NB4 (cell line): ENCODE measurements around the gene PIAS2.

ENCODE experiments used
- DNase-seq: peaks from one replicate; pipeline ENCODE4 v3.0.0; 2010; ENCODE audit warnings: low read depth
- H3K4me3 ChIP-seq: one replicate; pipeline ENCODE4 v1.5.1; 2011; ENCODE audit warnings: mild to moderate bottlenecking, low read depth, low read length, moderate library complexity
- MYC ChIP-seq: IDR thresholded peaks from 2 replicates; pipeline ENCODE4 v1.6.1; 2011; ENCODE audit warnings: low read depth, low read length
- POLR2A ChIP-seq: IDR thresholded peaks from 2 replicates; pipeline ENCODE4 v1.6.1; 2011; ENCODE audit warnings: mild to moderate bottlenecking; ENCODE audit not compliant: insufficient read length; ENCODE audit errors: extremely low read depth
- TF ChIP-seq, protein P1 (sequence below): IDR thresholded peaks from 2 replicates; pipeline ENCODE4 v1.6.1; 2011; ENCODE audit warnings: low read depth, low read length
- TF ChIP-seq, protein P2 (sequence below): IDR thresholded peaks from one replicate; pipeline ENCODE4 v1.5.1; 2012; ENCODE audit warnings: low read depth, low read length

PIAS2 gene

DNA sequence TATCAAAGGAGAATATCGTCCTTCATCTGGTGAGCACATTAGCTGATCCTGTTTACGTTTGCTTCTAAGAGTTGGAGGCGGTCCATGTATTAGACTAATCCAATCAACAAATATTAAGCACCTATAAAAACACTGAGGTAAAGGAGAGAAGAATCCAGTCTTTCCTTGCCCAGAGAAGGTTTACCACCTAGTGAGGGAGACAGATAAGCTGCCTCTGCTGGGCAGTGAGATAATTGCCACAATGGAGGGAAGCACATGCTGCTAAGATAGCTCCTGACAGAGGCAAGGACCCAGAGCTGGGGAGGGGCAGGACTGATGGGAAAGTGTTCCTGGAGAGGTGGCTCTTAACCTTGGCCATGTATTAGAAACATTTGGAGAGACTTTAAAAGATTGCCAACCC, 123.7 kb downstream of the PIAS2 start:
- H3K4me3 ChIP-seq = no peak overlapping the region
- TF ChIP-seq, protein P1, sequence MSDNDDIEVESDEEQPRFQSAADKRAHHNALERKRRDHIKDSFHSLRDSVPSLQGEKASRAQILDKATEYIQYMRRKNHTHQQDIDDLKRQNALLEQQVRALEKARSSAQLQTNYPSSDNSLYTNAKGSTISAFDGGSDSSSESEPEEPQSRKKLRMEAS = no peak
- TF ChIP-seq, protein P2, sequence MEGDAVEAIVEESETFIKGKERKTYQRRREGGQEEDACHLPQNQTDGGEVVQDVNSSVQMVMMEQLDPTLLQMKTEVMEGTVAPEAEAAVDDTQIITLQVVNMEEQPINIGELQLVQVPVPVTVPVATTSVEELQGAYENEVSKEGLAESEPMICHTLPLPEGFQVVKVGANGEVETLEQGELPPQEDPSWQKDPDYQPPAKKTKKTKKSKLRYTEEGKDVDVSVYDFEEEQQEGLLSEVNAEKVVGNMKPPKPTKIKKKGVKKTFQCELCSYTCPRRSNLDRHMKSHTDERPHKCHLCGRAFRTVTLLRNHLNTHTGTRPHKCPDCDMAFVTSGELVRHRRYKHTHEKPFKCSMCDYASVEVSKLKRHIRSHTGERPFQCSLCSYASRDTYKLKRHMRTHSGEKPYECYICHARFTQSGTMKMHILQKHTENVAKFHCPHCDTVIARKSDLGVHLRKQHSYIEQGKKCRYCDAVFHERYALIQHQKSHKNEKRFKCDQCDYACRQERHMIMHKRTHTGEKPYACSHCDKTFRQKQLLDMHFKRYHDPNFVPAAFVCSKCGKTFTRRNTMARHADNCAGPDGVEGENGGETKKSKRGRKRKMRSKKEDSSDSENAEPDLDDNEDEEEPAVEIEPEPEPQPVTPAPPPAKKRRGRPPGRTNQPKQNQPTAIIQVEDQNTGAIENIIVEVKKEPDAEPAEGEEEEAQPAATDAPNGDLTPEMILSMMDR = no peak
- TF ChIP-seq POLR2A = no peak
- no peak for TF ChIP-seq MYC
- DNase-seq = no peak

DNA sequence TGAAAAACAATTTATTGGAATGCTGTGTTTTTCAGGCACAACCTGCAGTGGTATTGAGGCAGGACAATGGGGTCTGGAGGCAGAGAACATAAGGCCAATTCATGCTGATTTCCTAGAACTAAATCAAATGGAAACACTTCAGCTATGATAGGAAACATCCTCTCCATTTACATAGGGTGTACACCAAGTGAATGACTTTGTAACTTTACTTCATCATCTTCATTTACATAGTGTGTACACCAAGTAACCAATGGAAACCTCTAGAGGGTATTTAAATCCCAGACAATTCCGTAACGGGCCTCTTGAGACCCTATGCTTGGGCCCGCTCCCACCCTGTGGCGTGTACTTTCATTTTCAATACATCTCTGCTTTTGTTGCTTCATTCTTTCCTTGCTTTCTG, 128.2 kb downstream of the PIAS2 start:
- TF ChIP-seq, protein P1 = no peak
- TF ChIP-seq POLR2A = no peak
- TF ChIP-seq, protein P2 = no peak
- TF ChIP-seq MYC = no peak
- no peak for DNase-seq
- no peak overlapping the region for H3K4me3 ChIP-seq

DNA sequence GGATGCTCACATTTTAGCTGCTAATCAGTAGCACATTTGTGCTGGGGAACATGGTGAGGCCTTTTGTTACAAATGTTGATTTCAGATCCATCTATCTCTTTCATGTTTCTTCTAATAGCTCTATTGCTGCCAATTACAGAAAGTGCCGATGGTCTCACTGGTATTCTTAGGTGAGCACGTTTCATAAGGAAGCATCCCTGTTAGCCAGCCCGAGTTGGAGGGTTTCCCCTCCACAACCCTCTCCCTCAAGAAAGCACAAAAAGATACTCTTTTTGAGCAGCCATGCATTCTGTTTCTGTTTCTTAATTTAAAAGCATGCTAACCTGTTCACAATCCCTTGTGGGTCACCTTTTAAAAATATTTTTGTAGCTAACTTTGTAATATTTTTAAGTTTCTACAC, 129.6 kb downstream of the PIAS2 start:
- no peak for DNase-seq
- no peak for TF ChIP-seq POLR2A
- TF ChIP-seq MYC = no peak
- TF ChIP-seq, protein P2 = no peak
- TF ChIP-seq, protein P1 = no peak
- H3K4me3 ChIP-seq = no peak overlapping the region

DNA sequence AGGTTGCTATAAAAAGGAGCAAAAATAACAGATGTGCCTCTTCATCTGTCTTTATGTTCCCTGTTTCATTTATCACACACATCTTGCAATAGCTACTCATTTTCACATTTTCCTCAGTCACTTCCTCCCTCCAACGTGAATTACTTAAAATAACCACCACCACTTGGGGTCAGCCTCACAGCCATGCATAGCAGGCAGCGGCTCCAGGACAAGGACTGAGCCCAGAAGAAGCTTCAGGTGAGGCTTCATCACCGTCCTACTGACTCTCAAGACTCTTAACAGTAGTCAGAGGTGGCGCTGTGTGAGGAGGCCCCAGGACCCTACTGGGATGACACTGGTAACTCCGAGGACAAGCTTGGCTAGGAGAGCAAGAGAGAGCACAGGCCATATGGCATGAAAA, 144.9 kb downstream of the PIAS2 start:
- peak; percentile 30 for DNase-seq
- no peak for TF ChIP-seq POLR2A
- TF ChIP-seq, protein P1 = no peak
- H3K4me3 ChIP-seq = no peak overlapping the region

DNA sequence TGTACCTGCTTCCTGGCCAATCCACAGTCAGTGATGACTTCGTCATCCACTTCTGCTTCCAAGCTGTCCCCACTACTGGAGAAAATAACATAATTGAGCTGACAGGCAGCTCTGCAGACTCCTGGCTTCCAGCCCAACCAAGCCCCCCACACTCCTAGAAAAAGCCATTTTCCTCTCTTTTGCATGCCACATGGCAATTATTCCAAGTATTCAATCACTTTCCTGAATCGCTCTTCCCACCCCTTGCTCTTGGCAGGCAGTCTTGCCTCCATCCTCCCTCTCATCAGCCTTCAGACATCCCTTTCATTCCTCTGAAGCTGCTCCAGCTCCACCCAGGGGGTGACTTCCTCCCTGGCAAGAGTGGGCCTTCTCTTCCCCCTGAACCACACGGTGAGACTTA, 146.2 kb downstream of the PIAS2 start:
- DNase-seq = no peak
- no peak overlapping the region for H3K4me3 ChIP-seq
- no peak for TF ChIP-seq MYC
- TF ChIP-seq, protein P1 = no peak
- TF ChIP-seq, protein P2 = no peak
- no peak for TF ChIP-seq POLR2A

DNA sequence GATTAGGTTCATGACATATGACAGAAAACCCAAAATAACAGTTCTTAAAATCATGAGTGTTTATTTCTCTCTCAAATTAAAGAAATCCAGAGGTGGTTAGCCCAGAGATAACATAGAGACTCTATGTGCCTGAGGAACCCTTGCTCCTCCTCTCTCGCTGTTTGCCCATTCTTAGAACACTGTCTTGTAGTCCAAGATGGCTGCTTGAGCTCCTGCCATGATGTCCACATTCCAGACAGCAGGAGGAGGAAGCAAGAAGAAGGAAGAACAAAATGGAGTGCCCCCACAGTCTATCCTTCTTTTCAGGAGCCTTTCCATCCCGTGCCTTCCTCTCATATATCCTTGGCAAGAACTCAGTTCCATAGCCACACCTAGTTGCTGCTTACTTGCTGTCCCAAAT, 146.6 kb downstream of the PIAS2 start:
- no peak overlapping the region for H3K4me3 ChIP-seq

More for the DNA sequence above, 146.6 kb downstream of the PIAS2 start:
- TF ChIP-seq MYC = no peak
- TF ChIP-seq, protein P1 = no peak
- TF ChIP-seq, protein P2 = no peak
- no peak for TF ChIP-seq POLR2A
- DNase-seq = no peak
